HepG2 (cell line): ENCODE measurements around the gene KISS1.

Source experiments
- NCOA2 ChIP-seq: sonication (generic); formaldehyde crosslinking; IDR thresholded peaks from 2 replicates; pipeline ENCODE4 v1.8.0; 2022; ENCODE audit warnings: inconsistent platforms
- SMARCC2 ChIP-seq: fragments of 450-650 bp; IDR thresholded peaks from 2 replicates; pipeline ENCODE4 v1.6.1; 2017; ENCODE audit warnings: antibody characterized with exemption, mild to moderate bottlenecking
- ZFP37 ChIP-seq: sonication (generic); formaldehyde crosslinking; IDR thresholded peaks from 2 replicates; pipeline ENCODE4 v1.4.0; 2020; ENCODE audit warnings: missing genetic modification reagents, borderline replicate concordance
- ZNF274 ChIP-seq: sonication (generic); formaldehyde crosslinking; IDR thresholded peaks from 2 replicates; pipeline ENCODE4 v1.5.1; 2020; ENCODE audit warnings: mild to moderate bottlenecking, missing genetic modification reagents
- TF ChIP-seq, protein P1 (sequence below): sonication (generic); formaldehyde crosslinking; IDR thresholded peaks from 2 replicates; pipeline ENCODE4 v1.5.0; 2020; ENCODE audit warnings: mild to moderate bottlenecking, missing genetic modification reagents, moderate library complexity
- TF ChIP-seq, protein P2 (sequence below): sonication (generic); formaldehyde crosslinking; IDR thresholded peaks from 2 replicates; pipeline ENCODE4 v1.4.0; 2020; ENCODE audit warnings: missing genetic modification reagents
- TF ChIP-seq, protein P3 (sequence below): sonication (generic); formaldehyde crosslinking; IDR thresholded peaks from 2 replicates; pipeline ENCODE4 v1.4.0; 2020; ENCODE audit warnings: missing genetic modification reagents

DNA sequence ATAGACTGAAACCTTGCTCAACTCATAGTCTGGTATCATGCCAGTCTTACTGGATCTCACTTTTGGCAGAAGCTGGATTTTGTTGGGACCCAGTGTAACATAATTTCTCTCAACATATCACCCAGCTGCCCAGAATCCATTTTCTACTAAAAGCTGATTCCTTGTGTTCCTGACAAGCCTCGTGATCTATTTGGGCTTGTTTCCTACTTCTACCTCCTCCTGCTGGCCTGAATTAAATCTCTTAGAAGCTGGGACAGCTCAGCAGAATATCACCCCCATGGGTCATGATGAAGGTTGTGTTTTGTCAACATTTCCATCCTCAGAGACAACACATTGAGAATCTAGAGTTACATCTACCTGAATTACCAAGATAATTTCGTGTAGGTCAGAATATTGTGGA is 9.8 kb upstream of the KISS1 start:
- TF ChIP-seq NCOA2 (no peak), ZNF274 (CRISPR knock-in tag) (no peak), SMARCC2 (no peak), ZFP37 (CRISPR knock-in tag) (no peak)
- TF ChIP-seq, protein P1, sequence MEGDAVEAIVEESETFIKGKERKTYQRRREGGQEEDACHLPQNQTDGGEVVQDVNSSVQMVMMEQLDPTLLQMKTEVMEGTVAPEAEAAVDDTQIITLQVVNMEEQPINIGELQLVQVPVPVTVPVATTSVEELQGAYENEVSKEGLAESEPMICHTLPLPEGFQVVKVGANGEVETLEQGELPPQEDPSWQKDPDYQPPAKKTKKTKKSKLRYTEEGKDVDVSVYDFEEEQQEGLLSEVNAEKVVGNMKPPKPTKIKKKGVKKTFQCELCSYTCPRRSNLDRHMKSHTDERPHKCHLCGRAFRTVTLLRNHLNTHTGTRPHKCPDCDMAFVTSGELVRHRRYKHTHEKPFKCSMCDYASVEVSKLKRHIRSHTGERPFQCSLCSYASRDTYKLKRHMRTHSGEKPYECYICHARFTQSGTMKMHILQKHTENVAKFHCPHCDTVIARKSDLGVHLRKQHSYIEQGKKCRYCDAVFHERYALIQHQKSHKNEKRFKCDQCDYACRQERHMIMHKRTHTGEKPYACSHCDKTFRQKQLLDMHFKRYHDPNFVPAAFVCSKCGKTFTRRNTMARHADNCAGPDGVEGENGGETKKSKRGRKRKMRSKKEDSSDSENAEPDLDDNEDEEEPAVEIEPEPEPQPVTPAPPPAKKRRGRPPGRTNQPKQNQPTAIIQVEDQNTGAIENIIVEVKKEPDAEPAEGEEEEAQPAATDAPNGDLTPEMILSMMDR (CRISPR knock-in tag): no peak
- TF ChIP-seq, protein P2, sequence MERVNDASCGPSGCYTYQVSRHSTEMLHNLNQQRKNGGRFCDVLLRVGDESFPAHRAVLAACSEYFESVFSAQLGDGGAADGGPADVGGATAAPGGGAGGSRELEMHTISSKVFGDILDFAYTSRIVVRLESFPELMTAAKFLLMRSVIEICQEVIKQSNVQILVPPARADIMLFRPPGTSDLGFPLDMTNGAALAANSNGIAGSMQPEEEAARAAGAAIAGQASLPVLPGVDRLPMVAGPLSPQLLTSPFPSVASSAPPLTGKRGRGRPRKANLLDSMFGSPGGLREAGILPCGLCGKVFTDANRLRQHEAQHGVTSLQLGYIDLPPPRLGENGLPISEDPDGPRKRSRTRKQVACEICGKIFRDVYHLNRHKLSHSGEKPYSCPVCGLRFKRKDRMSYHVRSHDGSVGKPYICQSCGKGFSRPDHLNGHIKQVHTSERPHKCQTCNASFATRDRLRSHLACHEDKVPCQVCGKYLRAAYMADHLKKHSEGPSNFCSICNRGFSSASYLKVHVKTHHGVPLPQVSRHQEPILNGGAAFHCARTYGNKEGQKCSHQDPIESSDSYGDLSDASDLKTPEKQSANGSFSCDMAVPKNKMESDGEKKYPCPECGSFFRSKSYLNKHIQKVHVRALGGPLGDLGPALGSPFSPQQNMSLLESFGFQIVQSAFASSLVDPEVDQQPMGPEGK (CRISPR knock-in tag): no peak
- TF ChIP-seq, protein P3, sequence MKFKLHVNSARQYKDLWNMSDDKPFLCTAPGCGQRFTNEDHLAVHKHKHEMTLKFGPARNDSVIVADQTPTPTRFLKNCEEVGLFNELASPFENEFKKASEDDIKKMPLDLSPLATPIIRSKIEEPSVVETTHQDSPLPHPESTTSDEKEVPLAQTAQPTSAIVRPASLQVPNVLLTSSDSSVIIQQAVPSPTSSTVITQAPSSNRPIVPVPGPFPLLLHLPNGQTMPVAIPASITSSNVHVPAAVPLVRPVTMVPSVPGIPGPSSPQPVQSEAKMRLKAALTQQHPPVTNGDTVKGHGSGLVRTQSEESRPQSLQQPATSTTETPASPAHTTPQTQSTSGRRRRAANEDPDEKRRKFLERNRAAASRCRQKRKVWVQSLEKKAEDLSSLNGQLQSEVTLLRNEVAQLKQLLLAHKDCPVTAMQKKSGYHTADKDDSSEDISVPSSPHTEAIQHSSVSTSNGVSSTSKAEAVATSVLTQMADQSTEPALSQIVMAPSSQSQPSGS (CRISPR knock-in tag): no peak
